Heart right ventricle (tissue), 16 donors: ENCODE data around the gene FGD4. TPM values are rescaled to one million over a fixed set of nuclear protein-coding genes. Genes with fewer than 3 reads are reported as not detected.
"Not testable (repeated sequence)": the region's sequence is repeated elsewhere in the genome, so short reads cannot be mapped to it uniquely, and the experiment has no call there.

ENCODE experiments used
- ATAC-seq, 8 donors: fragments of 200-7000 bp; cut with Tn5 transposase; one replicate each; pipeline ENCODE4 v1.9.1; 2020; ENCODE audit warnings: mild to moderate bottlenecking in 8 of 8, moderate library complexity in 8 of 8, moderate number of reproducible peaks in 1 of 8
- DNase-seq, 2 donors: peaks; one replicate each; pipeline ENCODE4 v3.0.0-alpha.2; 2020
- H3K27ac ChIP-seq, 10 donors: fragments of 200-600 bp; sonication (generic) in 2 of 10; one replicate each; pipeline versions ENCODE4 v1.5.0 to v1.8.0; 2020 to 2022; ENCODE audit warnings: mild to moderate bottlenecking in 3 of 10
- H3K27me3 ChIP-seq, 7 donors: fragments of 200-600 bp; one replicate each; pipeline ENCODE4 v1.8.0; 2021 to 2022; ENCODE audit warnings: mild to moderate bottlenecking in 2 of 7
- H3K36me3 ChIP-seq, 9 donors: fragments of 200-600 bp; sonication (generic) in 1 of 9; one replicate each; pipeline versions ENCODE4 v1.5.0 to v1.8.0; 2020 to 2022; ENCODE audit warnings: mild to moderate bottlenecking in 2 of 9
- H3K4me1 ChIP-seq, 9 donors: fragments of 200-600 bp; sonication (generic) in 1 of 9; one replicate each; pipeline versions ENCODE4 v1.5.0 to v1.8.0; 2020 to 2022; ENCODE audit warnings: mild to moderate bottlenecking in 4 of 9
- H3K4me3 ChIP-seq, 10 donors: fragments of 200-600 bp; sonication (generic) in 2 of 10; one replicate each; pipeline versions ENCODE4 v1.5.0 to v1.8.0; 2020 to 2022; ENCODE audit warnings: mild to moderate bottlenecking in 7 of 10, moderate library complexity in 2 of 10
- H3K9me3 ChIP-seq, 11 donors: fragments of 200-600 bp in 10 of 11; sonication (generic) in 2 of 11; one replicate each; pipeline versions ENCODE4 v1.5.0 to v1.8.0; 2013 to 2022; ENCODE audit warnings: mild to moderate bottlenecking in 2 of 11, control low read depth in 1 of 11, moderate library complexity in 1 of 11
- WGBS, 2 donors: extraction: QIAGEN DNeasy Blood & Tissue Kit; methylation state at CpG; one replicate each; pipeline ENCODE4 v1.1.7; 2013; ENCODE audit warnings: inconsistent platforms in 1 of 2; 5-methylcytosine and 5-hydroxymethylcytosine counted together
- intact Hi-C, 10 donors: fragments of 100-400 bp; cut with DNase I; formaldehyde crosslinking; loops; one replicate each; pipeline versions ENCODE4 v1.11.1 to v1.14.2; 2022
- polyA plus RNA-seq, 2 donors: library from polyadenylated mRNA; stranded (reverse); fragments of 200-250 nt; gene quantifications; one replicate each; pipeline ENCODE4 v1.2.3, GENCODE V29; 2013
- total RNA-seq, 10 donors: library from RNA; stranded (reverse); fragmentation: NEBNext Ultra II Directional in 3 of 10; extraction: Animal tissue kit (Norgen Biotek cat#: 25700) in 3 of 10; gene quantifications; one replicate each; pipeline versions ENCODE4 v1.2.1 to v1.2.4, GENCODE V29; 2021 to 2023
- TF ChIP-seq, protein P1 (sequence below), 9 donors: fragments of 200-600 bp; sonication (generic) in 2 of 9; IDR thresholded peaks; one replicate each; pipeline versions ENCODE4 v1.5.0 to v1.8.0; 2021 to 2022; ENCODE audit warnings: antibody characterized with exemption in 9 of 9, mild to moderate bottlenecking in 5 of 9, moderate library complexity in 1 of 9
- donor health status: Arrhythmogenic right ventricular cardiomyopathy.
- donor health status: ischemic (EF 13 %, LVEDD 7.1; RV severe dilation, severe dysfunction).
- donor health status: healthy with polysubstance abuse.
- donor health status: DM: no; HTN: yes; CAD: no.
- donor health status: DM: no; HTN: no; CAD: no.
- donor health status: ischemic (EF 25% LVEDD 6.9; RV normal size, moderate dysfunction).
- donor health status: ischemic (EF 25% LVEDD 5.7; RV mildly dilated, moderate dysfunction).
- donor health status: healthy.
- donor health status: DM: yes; HTN: yes; CAD: no.
- donor health status: Ischemic cardiomyopathy.
- donor health status: ischemic (EF 35%, LVEDD 5.7; RV mildly dilated, moderate dysfunction).
- donor health status: nonischemic (EF 11% LVEDD 7.7; RV severe dilation, severe dysfunction).
- donor health status: DM: yes; HTN: yes; CAD: no.
- donor health status: PGD.
- donor health status: ischemic (EF 29% LVEDD 5.4; RV normal size, mild dysfunction).
- donor health status: nonischemic (EF 23%, LVEDD 6.1; RV moderate dilation, normal function).

Gene FGD4
- total and polyA plus RNA-seq, 12 donors: 2.6 to 36.9 (median 25.5) TPM

DNA sequence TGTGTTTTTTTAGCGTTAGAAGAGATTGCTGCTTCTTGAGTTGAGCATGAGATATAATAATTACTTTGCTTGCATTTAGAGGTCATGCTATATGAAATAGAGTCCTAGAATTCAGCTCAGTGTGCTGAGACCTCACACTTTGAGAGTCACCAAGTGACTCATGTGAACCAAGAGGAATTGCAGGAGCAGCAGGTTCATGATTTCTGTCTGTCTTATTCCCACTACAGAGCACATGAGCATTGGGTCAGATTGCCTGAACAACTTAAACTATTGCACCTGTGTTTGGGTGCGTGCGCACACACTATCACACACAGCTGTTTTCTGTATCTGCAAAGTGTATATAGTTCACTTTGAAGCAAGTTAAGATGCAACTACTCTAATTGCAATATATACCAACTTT, 109.3 kb downstream of the FGD4 start:
- WGBS, 2 donors: 74 to 75% methylated on average over 3 of the region's 3 CpGs
- ATAC-seq (peak in 1 of 8 donors; percentile 23), DNase-seq (no peak)
- no peaks in the 10 kb centered on the region for H3K36me3 ChIP-seq
- H3K27me3 ChIP-seq: no peaks in the 10 kb centered on the region
- intact Hi-C loops: no loop called here
- H3K27ac ChIP-seq: peak overlapping the region in 3 of 10 donors; percentile 6 to 32 (median 29)
- TF ChIP-seq, protein P1, sequence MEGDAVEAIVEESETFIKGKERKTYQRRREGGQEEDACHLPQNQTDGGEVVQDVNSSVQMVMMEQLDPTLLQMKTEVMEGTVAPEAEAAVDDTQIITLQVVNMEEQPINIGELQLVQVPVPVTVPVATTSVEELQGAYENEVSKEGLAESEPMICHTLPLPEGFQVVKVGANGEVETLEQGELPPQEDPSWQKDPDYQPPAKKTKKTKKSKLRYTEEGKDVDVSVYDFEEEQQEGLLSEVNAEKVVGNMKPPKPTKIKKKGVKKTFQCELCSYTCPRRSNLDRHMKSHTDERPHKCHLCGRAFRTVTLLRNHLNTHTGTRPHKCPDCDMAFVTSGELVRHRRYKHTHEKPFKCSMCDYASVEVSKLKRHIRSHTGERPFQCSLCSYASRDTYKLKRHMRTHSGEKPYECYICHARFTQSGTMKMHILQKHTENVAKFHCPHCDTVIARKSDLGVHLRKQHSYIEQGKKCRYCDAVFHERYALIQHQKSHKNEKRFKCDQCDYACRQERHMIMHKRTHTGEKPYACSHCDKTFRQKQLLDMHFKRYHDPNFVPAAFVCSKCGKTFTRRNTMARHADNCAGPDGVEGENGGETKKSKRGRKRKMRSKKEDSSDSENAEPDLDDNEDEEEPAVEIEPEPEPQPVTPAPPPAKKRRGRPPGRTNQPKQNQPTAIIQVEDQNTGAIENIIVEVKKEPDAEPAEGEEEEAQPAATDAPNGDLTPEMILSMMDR (IDR thresholded peaks at IDR 0.05): no peak
- H3K4me3 ChIP-seq: no peak overlapping the region
- H3K4me1 ChIP-seq: peaks cover 7 to 70% (median 43%) of the 10 kb centered on the region in 9 donors
- H3K9me3 ChIP-seq: no peaks in the 10 kb centered on the region

DNA sequence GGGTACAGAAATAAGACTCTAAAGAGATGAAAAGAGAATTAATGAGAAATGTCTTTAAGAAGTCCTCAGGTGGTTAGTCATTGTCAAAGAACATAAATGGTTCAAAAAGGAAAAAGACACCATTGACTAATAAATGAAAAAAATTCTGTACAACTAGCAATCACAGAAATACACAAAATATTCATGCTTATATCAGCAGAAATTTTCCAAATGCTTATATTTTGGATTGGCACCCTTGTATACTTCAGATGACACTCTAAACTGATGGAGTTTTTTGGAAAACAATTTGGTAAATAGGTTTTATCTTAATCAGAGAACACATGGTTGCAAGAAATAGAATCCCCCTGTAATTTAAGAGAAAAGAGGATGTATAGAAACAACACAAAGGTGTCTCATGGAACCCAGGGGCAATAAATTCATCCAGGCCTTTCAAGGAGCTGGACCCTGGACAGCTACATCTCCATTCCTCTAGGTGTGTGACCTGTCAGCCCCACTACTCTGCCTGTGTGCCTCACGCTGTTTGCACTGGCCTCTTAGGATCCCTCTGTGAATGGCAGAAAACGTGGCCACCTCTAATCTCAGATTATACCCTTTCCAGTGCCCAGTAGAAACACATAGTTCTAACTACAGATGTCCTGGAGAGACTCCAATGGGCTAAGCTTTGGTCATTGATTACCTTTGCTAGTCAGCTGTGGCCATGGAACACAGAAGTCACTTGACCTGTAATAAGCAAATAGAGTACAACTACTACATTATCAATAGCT, 110.2 kb downstream of the FGD4 start:
- no peaks in the 10 kb centered on the region for H3K36me3 ChIP-seq
- intact Hi-C loops: no loop called here
- TF ChIP-seq, protein P1 (IDR thresholded peaks at IDR 0.05): no peak
- ATAC-seq: peak in 1 of 8 donors; percentile 24
- H3K4me1 ChIP-seq: peaks cover 4 to 62% (median 37%) of the 10 kb centered on the region in 9 donors
- WGBS, 2 donors: 76 to 81% methylated on average over 2 of the region's 2 CpGs
- H3K27ac ChIP-seq: no peak overlapping the region
- no peak for DNase-seq
- H3K27me3 ChIP-seq: no peaks in the 10 kb centered on the region
- no peaks in the 10 kb centered on the region for H3K9me3 ChIP-seq
- H3K4me3 ChIP-seq: no peak overlapping the region

DNA sequence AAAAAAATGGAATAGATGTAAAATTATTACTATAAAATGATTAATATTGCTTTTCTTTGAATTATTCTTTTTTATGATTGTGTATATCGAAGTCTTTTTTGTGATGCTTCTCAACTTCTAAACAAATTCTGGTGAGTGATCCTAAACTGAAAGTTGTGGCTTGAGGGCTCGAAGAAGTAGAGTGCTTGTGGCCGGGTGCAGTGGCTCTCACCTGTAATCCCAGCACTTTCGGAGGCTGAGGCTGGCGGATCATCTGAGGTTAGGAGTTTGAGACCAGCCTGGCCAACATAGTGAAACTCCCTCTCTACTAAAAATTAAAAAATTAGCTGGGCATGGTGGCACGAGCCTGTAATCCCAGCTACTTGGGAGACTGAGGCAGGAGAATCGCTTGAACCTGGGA, 112.6 kb downstream of the FGD4 start:
- ATAC-seq, H3K9me3 ChIP-seq, H3K27ac ChIP-seq, H3K36me3 ChIP-seq, H3K27me3 ChIP-seq, DNase-seq, intact Hi-C loops, H3K4me3 ChIP-seq: not testable (repeated sequence)
- H3K4me1 ChIP-seq: peaks cover 4 to 58% (median 28%) of the 10 kb centered on the region in 9 donors
- 94 to 98% methylated on average over 7 of the region's 7 CpGs for WGBS, 2 donors

DNA sequence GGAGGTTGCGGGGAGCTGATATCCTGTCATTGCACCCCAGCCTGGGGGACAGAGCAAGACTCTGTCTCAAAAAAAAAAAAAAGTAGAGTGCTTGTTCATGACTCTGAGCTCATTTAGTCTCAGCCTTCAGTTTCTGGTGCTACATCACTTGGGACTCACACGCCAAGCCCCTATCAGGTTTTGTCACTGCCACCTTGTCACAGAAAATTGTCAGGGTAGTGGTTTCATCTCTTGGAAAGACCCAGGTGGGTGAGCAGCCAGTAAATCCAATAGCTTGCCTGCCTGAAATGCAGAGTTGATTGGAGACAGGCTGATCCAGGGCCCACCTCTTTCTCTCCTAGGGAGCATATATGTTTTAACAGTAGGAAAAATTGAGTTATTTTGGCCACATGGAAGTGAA, 113.0 kb downstream of the FGD4 start:
- ATAC-seq: peak in 3 of 8 donors; percentile 20 to 48 (median 34)
- no peaks in the 10 kb centered on the region for H3K9me3 ChIP-seq

More for the DNA sequence above, 113.0 kb downstream of the FGD4 start:
- 85 to 88% methylated on average over 2 of the region's 2 CpGs for WGBS, 2 donors
- H3K27me3 ChIP-seq: no peaks in the 10 kb centered on the region
- peaks cover 4 to 58% (median 27%) of the 10 kb centered on the region in 9 donors for H3K4me1 ChIP-seq
- TF ChIP-seq, protein P1 (IDR thresholded peaks at IDR 0.05): no peak
- H3K36me3 ChIP-seq: no peaks in the 10 kb centered on the region
- intact Hi-C loops: no loop called here
- H3K27ac ChIP-seq: no peak overlapping the region
- no peak for DNase-seq
- H3K4me3 ChIP-seq: no peak overlapping the region
